Endothelial cell of umbilical vein (primary cell): ENCODE results near the gene ACAT1.
"Not testable (repeated sequence)": the region's sequence is repeated elsewhere in the genome, so short reads cannot be mapped to it uniquely, and the experiment has no call there.

Source experiments
- CTCF ChIP-seq, 2 donors: IDR thresholded peaks; 1 replicate in 1 of 2; 2 replicates in 1 of 2; pipeline ENCODE4 v1.5.1; 2011; ENCODE audit warnings: low read length in 2 of 2, mild to moderate bottlenecking in 2 of 2, moderate library complexity in 2 of 2, control low read depth in 1 of 2, inconsistent platforms in 1 of 2, low read depth in 1 of 2; ENCODE audit not compliant: insufficient read depth in 1 of 2; ENCODE audit errors: extremely low read depth in 1 of 2
- EZH2 ChIP-seq: IDR thresholded peaks from 2 replicates; pipeline ENCODE4 v1.6.1; 2012; ENCODE audit warnings: borderline replicate concordance, low read depth, mild to moderate bottlenecking, moderate library complexity, low read length, inconsistent platforms; ENCODE audit not compliant: severe bottlenecking
- FOS ChIP-seq: IDR thresholded peaks from 2 replicates; pipeline ENCODE4 v1.6.1; 2011; ENCODE audit warnings: mild to moderate bottlenecking, low read length, moderate library complexity, borderline replicate concordance; ENCODE audit not compliant: insufficient read depth
- GATA2 ChIP-seq: IDR thresholded peaks from 2 replicates; pipeline ENCODE4 v1.7.0; 2011; ENCODE audit warnings: low read depth, mild to moderate bottlenecking, moderate library complexity, mixed read lengths, low read length; ENCODE audit not compliant: insufficient read length, insufficient read depth
- MYC ChIP-seq: IDR thresholded peaks from one replicate; pipeline ENCODE4 v1.6.1; 2011; ENCODE audit warnings: mild to moderate bottlenecking, low read depth, low read length
- POLR2A ChIP-seq: IDR thresholded peaks from 2 replicates; pipeline ENCODE4 v1.6.1; 2012; ENCODE audit warnings: low read depth, mild to moderate bottlenecking, control low read depth, low read length

DNA sequence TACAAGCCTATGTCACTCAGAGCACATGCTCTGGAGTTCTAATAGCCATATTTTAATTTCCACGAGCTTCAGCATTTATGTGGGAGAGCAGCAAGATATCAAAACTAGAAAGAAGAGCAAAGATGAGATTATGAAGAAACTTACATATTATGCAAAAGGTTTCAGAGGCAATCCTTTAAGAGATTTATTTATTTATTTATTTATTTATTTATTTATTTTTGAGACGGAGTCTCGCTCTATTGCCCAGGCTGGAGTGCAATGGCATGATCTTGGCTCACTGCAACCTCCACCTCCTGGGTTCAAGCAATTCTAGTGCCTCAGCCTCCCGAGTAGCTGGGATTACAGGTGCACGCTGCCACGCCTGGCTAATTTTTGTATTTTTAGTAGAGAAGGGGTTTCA, 41.5 kb downstream of the ACAT1 start:
- not testable (repeated sequence) for TF ChIP-seq CTCF (IDR thresholded peaks at IDR 0.05; ENCODE audit: extremely low read depth in 1 of 2, insufficient read depth in 1 of 2, low read depth in 1 of 2, low read length in 2 of 2); EZH2; GATA2; MYC; POLR2A; FOS
